Hindlimb muscle (tissue), 1 donor: ENCODE results near the gene ACER3. TPM values are rescaled to one million over a fixed set of nuclear protein-coding genes. Genes with fewer than 3 reads are reported as not detected.
"Not testable (repeated sequence)": the region's sequence is repeated elsewhere in the genome, so short reads cannot be mapped to it uniquely, and the experiment has no call there.

ENCODE experiments used
- DNase-seq: peaks from one replicate; pipeline ENCODE4 v3.0.0-alpha.2; 2013
- polyA plus RNA-seq: library from polyadenylated mRNA; unstranded; fragments of 120-200 nt; gene quantifications from one replicate; pipeline ENCODE4 v1.2.1, GENCODE V29; 2013; ENCODE audit not compliant: insufficient read length

Gene ACER3
- polyA plus RNA-seq, 1 donor = 7.5 TPM

GRCh38 chr11:76935042-76935441 is 74.3 kb downstream of the ACER3 start:
- DNase-seq = no peak

- DNase-seq = no peak
Measured at GRCh38 chr11:76939219-76939631, 78.5 kb downstream of the ACER3 start.

GRCh38 chr11:76944225-76944624 is 83.5 kb downstream of the ACER3 start:
- no peak for DNase-seq

GRCh38 chr11:76946223-76946622 is 85.5 kb downstream of the ACER3 start:
- DNase-seq = no peak

GRCh38 chr11:76947190-76947589 is 86.5 kb downstream of the ACER3 start:
- DNase-seq = no peak

GRCh38 chr11:76947800-76948199 is 87.1 kb downstream of the ACER3 start:
- no peak for DNase-seq

- DNase-seq = no peak
Measured at GRCh38 chr11:76955459-76956114, 94.9 kb downstream of the ACER3 start.

GRCh38 chr11:76962583-76963416 is 102.1 kb downstream of the ACER3 start:
- no peak for DNase-seq

- not testable (repeated sequence) for DNase-seq
Measured at GRCh38 chr11:76963417-76964168, 102.9 kb downstream of the ACER3 start.

GRCh38 chr11:76972051-76972450 is 111.3 kb downstream of the ACER3 start:
- no peak for DNase-seq

GRCh38 chr11:76974179-76974891 is 113.6 kb downstream of the ACER3 start:
- no peak for DNase-seq

GRCh38 chr11:76975513-76975912 is 114.8 kb downstream of the ACER3 start:
- no peak for DNase-seq

- no peak for DNase-seq
Measured at GRCh38 chr11:76977791-76978190, 117.1 kb downstream of the ACER3 start.

- DNase-seq = no peak
Measured at GRCh38 chr11:76978239-76978638, 117.5 kb downstream of the ACER3 start.

- DNase-seq = no peak
Measured at GRCh38 chr11:76978818-76979217, 118.1 kb downstream of the ACER3 start.

- DNase-seq = no peak
Measured at GRCh38 chr11:76980196-76980595, 119.5 kb downstream of the ACER3 start.

- DNase-seq = no peak
Measured at GRCh38 chr11:76984743-76985142, 124.0 kb downstream of the ACER3 start.

- no peak for DNase-seq
Measured at GRCh38 chr11:76987203-76987602, 126.5 kb downstream of the ACER3 start.

- DNase-seq = no peak
Measured at GRCh38 chr11:76990628-76991027, 129.9 kb downstream of the ACER3 start.

GRCh38 chr11:76995081-76995576 is 134.4 kb downstream of the ACER3 start:
- no peak for DNase-seq

GRCh38 chr11:76997512-76997911 is 136.8 kb downstream of the ACER3 start:
- no peak for DNase-seq

- no peak for DNase-seq
Measured at GRCh38 chr11:76999597-76999996, 138.9 kb downstream of the ACER3 start.
